Gastroesophageal sphincter (tissue), 4 donors: ENCODE results near the gene DYNLT4. TPM values are rescaled to one million over a fixed set of nuclear protein-coding genes. Genes with fewer than 3 reads are reported as not detected.
A peak's percentile ranks its signal among the peaks of the same experiment; 100 is the strongest.
"Not testable (repeated sequence)": the region's sequence is repeated elsewhere in the genome, so short reads cannot be mapped to it uniquely, and the experiment has no call there.

Experiments used
- ATAC-seq: fragments of 150-250 bp; one replicate; pipeline ENCODE4 v1.9.1; 2016; ENCODE audit warnings: mild to moderate bottlenecking, moderate library complexity
- H3K27ac ChIP-seq, 4 donors: fragments of 200-600 bp; sonication (generic) in 3 of 4; 1 replicate in 3 of 4; 2 replicates in 1 of 4; pipeline ENCODE4 v1.5.1; 2016 to 2019
- H3K27me3 ChIP-seq: fragments of 200-600 bp; sonication (generic); one replicate; pipeline ENCODE4 v1.5.1; 2019
- H3K36me3 ChIP-seq, 2 donors: fragments of 200-600 bp; sonication (generic); one replicate each; pipeline ENCODE4 v1.5.1; 2019; ENCODE audit warnings: control low read depth in 1 of 2
- H3K4me1 ChIP-seq, 3 donors: fragments of 200-600 bp; sonication (generic); 1 replicate in 2 of 3; 2 replicates in 1 of 3; pipeline ENCODE4 v1.5.1; 2016 to 2019; ENCODE audit warnings: control low read depth in 2 of 3
- H3K4me3 ChIP-seq, 2 donors: fragments of 200-600 bp; sonication (generic); one replicate each; pipeline ENCODE4 v1.5.1; 2019; ENCODE audit warnings: mild to moderate bottlenecking in 1 of 2, moderate library complexity in 1 of 2
- H3K9me3 ChIP-seq, 3 donors: fragments of 200-600 bp; sonication (generic); one replicate each; pipeline ENCODE4 v1.5.1; 2017 to 2019; ENCODE audit warnings: control low read depth in 2 of 3
- CTCF ChIP-seq, 4 experiments: fragments of 200-600 bp in 2 of 4; fragments of 450-650 bp in 2 of 4; sonication (generic) in 1 of 4; IDR thresholded peaks; one replicate each; pipeline ENCODE4 v1.5.1; 2017 to 2019; ENCODE audit warnings: antibody characterized with exemption in 4 of 4, mild to moderate bottlenecking in 2 of 4, moderate library complexity in 2 of 4
- EP300 ChIP-seq: sonication (generic); formaldehyde crosslinking; IDR thresholded peaks from one replicate; pipeline ENCODE4 v1.6.1; 2017; ENCODE audit warnings: antibody characterized with exemption, mild to moderate bottlenecking
- POLR2A ChIP-seq, 2 donors: fragments of 450-650 bp; IDR thresholded peaks; one replicate each; pipeline ENCODE4 v1.6.1; 2017; ENCODE audit warnings: antibody characterized with exemption in 2 of 2, mild to moderate bottlenecking in 2 of 2, moderate library complexity in 1 of 2
- POLR2AphosphoS5 ChIP-seq: sonication (generic); formaldehyde crosslinking; IDR thresholded peaks from one replicate; pipeline ENCODE4 v1.6.1; 2017; ENCODE audit warnings: antibody characterized with exemption
- WGBS, 2 donors: methylation state at CpG; one replicate each; pipeline ENCODE4 v1.1.5; 2018; ENCODE audit warnings: low coverage in 1 of 2; 5-methylcytosine and 5-hydroxymethylcytosine counted together
- total RNA-seq, 4 donors: library from RNA; depleted of rRNA; stranded (reverse); fragments of >200 nt; gene quantifications; one replicate each; pipeline ENCODE4 v1.1.0, GENCODE V29; 2016

The DYNLT4 gene
- total RNA-seq, 4 donors from 2014 or later, result 1.4 TPM; not detected in 3

- TF ChIP-seq EP300 (no peak), POLR2AphosphoS5 (no peak), CTCF (IDR thresholded peaks at IDR 0.05) (no peak), POLR2A (IDR thresholded peaks at IDR 0.05) (no peak)
- 73 to 94% methylated on average over 2 of the region's 2 CpGs for WGBS, 2 donors
- H3K36me3 ChIP-seq, result no peaks in the 10 kb centered on the region
- no peaks in the 10 kb centered on the region for H3K27me3 ChIP-seq
- no peak for ATAC-seq
- no peak overlapping the region for H3K4me3 ChIP-seq
- no peaks in the 10 kb centered on the region for H3K9me3 ChIP-seq
- H3K4me1 ChIP-seq, result peaks cover 0 to 53% (median 24%) of the 10 kb centered on the region in 3 donors
- H3K27ac ChIP-seq, result no peak overlapping the region
These were observed 10.2 kb upstream of the DYNLT4 start for GRCh38 chr1:44817307-44817706.

- peaks cover 0 to 59% (median 28%) of the 10 kb centered on the region in 3 donors for H3K4me1 ChIP-seq
- not testable (repeated sequence) for H3K9me3 ChIP-seq, ATAC-seq, H3K27ac ChIP-seq, H3K27me3 ChIP-seq, H3K36me3 ChIP-seq, H3K4me3 ChIP-seq
- WGBS, 2 donors, result 85% methylated on average over 8 of the region's 9 CpGs; no CpG with 5 or more reads in 1 of the 2 donors
These were observed 8.8 kb upstream of the DYNLT4 start for GRCh38 chr1:44815926-44816325.

GRCh38 chr1:44812822-44813543, 5.8 kb upstream of the DYNLT4 start:
- no peak for ATAC-seq
- no peaks in the 10 kb centered on the region for H3K36me3 ChIP-seq
- peaks cover 7 to 69% (median 49%) of the 10 kb centered on the region in 3 donors for H3K4me1 ChIP-seq
- no peaks in the 10 kb centered on the region for H3K9me3 ChIP-seq
- H3K27ac ChIP-seq, result peak overlapping the region; percentile 73 to 97 (median 96)
- no peaks in the 10 kb centered on the region for H3K27me3 ChIP-seq
- H3K4me3 ChIP-seq, result peak overlapping the region; percentile 43 to 64
- no peak for TF ChIP-seq CTCF (IDR thresholded peaks at IDR 0.05)
- no peak for TF ChIP-seq POLR2A (IDR thresholded peaks at IDR 0.05)
- TF ChIP-seq POLR2AphosphoS5, result no peak
- no peak for TF ChIP-seq EP300
- no CpG with 5 or more reads among the region's 48 CpGs for WGBS, 2 donors

GRCh38 chr1:44811234-44811633, 4.1 kb upstream of the DYNLT4 start:
- Histone ChIP-seq H3K4me1 (peaks cover 15 to 86% (median 67%) of the 10 kb centered on the region in 3 donors), H3K9me3 (no peaks in the 10 kb centered on the region), H3K36me3 (peaks cover 0 to 4% of the 10 kb centered on the region in 2 donors), H3K27me3 (no peaks in the 10 kb centered on the region), H3K27ac (peak overlapping the region in 3 of 4 donors; percentile 95 to 97 (median 96)), H3K4me3 (no peak overlapping the region)
- TF ChIP-seq EP300, result no peak
- no peak for TF ChIP-seq CTCF (IDR thresholded peaks at IDR 0.05)
- TF ChIP-seq POLR2AphosphoS5, result no peak
- TF ChIP-seq POLR2A (IDR thresholded peaks at IDR 0.05), result no peak
- no peak for ATAC-seq
- WGBS, 2 donors, result 61 to 66% methylated on average over 5 to 7 of the region's 8 CpGs

GRCh38 chr1:44810762-44811105, 3.6 kb upstream of the DYNLT4 start:
- WGBS, 2 donors, result 57% methylated on average over 1 of the region's 4 CpGs; no CpG with 5 or more reads in 1 of the 2 donors
- H3K36me3 ChIP-seq, H3K9me3 ChIP-seq, H3K27me3 ChIP-seq, H3K4me3 ChIP-seq, ATAC-seq: not testable (repeated sequence)
- peak overlapping the region in 3 of 4 donors; percentile 96 to 99 (median 97) for H3K27ac ChIP-seq
- H3K4me1 ChIP-seq, result peaks cover 17 to 91% (median 71%) of the 10 kb centered on the region in 3 donors

- Histone ChIP-seq H3K27ac (peak overlapping the region; percentile 95 to 99 (median 96)), H3K36me3 (peaks cover 0 to 14% of the 10 kb centered on the region in 2 donors), H3K9me3 (no peaks in the 10 kb centered on the region), H3K27me3 (no peaks in the 10 kb centered on the region), H3K4me1 (peaks cover 17 to 96% (median 71%) of the 10 kb centered on the region in 3 donors), H3K4me3 (no peak overlapping the region)
- 23% methylated on average over 4 of the region's 12 CpGs; no CpG with 5 or more reads in 1 of the 2 donors for WGBS, 2 donors
- no peak for ATAC-seq
- no peak for TF ChIP-seq POLR2AphosphoS5
These were observed 3.1 kb upstream of the DYNLT4 start for GRCh38 chr1:44810101-44810761.
